CD4-positive, alpha-beta T cell (primary cell): Measurements from ENCODE around the gene E2F2. TPM values are rescaled to one million over a fixed set of nuclear protein-coding genes. Genes with fewer than 3 reads are reported as not detected.

Experiments
- ATAC-seq: fragments of 200-7000 bp; cut with Tn5 transposase; one replicate; pipeline ENCODE4 v1.10.0; 2022; ENCODE audit warnings: mild to moderate bottlenecking; ENCODE audit not compliant: poor library complexity
- CTCF ChIA-PET: fragments of 350-600 bp; sonication (Branson Sonifier 250); formaldehyde crosslinking; loops from one replicate; lab custom pipeline; 2021; ENCODE audit warnings: antibody characterized with exemption, inconsistent platforms; lab: Charles Lee
- POLR2A ChIA-PET: fragments of 350-600 bp; sonication (Branson Sonifier 250); formaldehyde crosslinking; loops from one replicate; lab custom pipeline; 2021; ENCODE audit warnings: antibody characterized with exemption, inconsistent platforms; lab: Charles Lee
- DNase-seq, 14 experiments: peaks; one replicate each; pipeline ENCODE4 v3.0.0-alpha.2; 2013 to 2020; ENCODE audit warnings: mixed read lengths in 2 of 14
- H3K27ac ChIP-seq, 2 donors: one replicate each; pipeline versions ENCODE4 v1.5.1 to v1.7.0; 2013; ENCODE audit warnings: low read length in 2 of 2, low read depth in 1 of 2, mild to moderate bottlenecking in 1 of 2
- H3K27me3 ChIP-seq, 2 experiments: 1 replicate in 1 of 2; 2 replicates in 1 of 2; pipeline versions ENCODE4 v1.6.1 to v1.7.0; 2013; ENCODE audit warnings: low read length in 2 of 2, control low read depth in 1 of 2, mild to moderate bottlenecking in 1 of 2, moderate library complexity in 1 of 2; ENCODE audit not compliant: insufficient read depth in 2 of 2, control insufficient read depth in 1 of 2
- H3K36me3 ChIP-seq: one replicate; pipeline ENCODE4 v1.6.1; 2013; ENCODE audit warnings: low read length, control low read depth; ENCODE audit not compliant: insufficient read depth
- H3K4me1 ChIP-seq: one replicate; pipeline ENCODE4 v1.6.1; 2013; ENCODE audit warnings: low read length, control low read depth; ENCODE audit not compliant: insufficient read depth
- H3K4me3 ChIP-seq: one replicate; pipeline ENCODE4 v1.5.1; 2013; ENCODE audit warnings: mild to moderate bottlenecking, low read length, moderate library complexity
- H3K9me3 ChIP-seq, 2 experiments: 1 replicate in 1 of 2; 2 replicates in 1 of 2; pipeline versions ENCODE4 v1.6.1 to v1.7.0; 2013; ENCODE audit warnings: low read length in 2 of 2, mild to moderate bottlenecking in 2 of 2, control low read depth in 1 of 2, moderate library complexity in 1 of 2; ENCODE audit not compliant: control insufficient read depth in 1 of 2, insufficient read depth in 1 of 2
- H3K27ac Mint-ChIP-seq: one replicate; pipeline ENCODE4 v1.8.0; 2020; ENCODE audit warnings: mixed read lengths
- H3K27me3 Mint-ChIP-seq: one replicate; pipeline ENCODE4 v1.8.0; 2021; ENCODE audit warnings: mixed read lengths
- H3K36me3 Mint-ChIP-seq: one replicate; pipeline ENCODE4 v1.8.0; 2021; ENCODE audit warnings: low read depth, mixed read lengths
- H3K4me1 Mint-ChIP-seq: one replicate; pipeline ENCODE4 v1.8.0; 2021; ENCODE audit warnings: low read depth, mixed read lengths
- H3K4me3 Mint-ChIP-seq: one replicate; pipeline ENCODE4 v1.8.0; 2020; ENCODE audit warnings: mild to moderate bottlenecking, mixed read lengths
- H3K9me3 Mint-ChIP-seq: one replicate; pipeline ENCODE4 v1.8.0; 2020; ENCODE audit warnings: mixed read lengths
- intact Hi-C, 2 experiments: fragments of 100-400 bp; cut with DNase I in 1 of 2; cut with micrococcal nuclease in 1 of 2; formaldehyde crosslinking; loops; one replicate each; pipeline versions ENCODE4 v1.15.1 to v1.9.0; 2023 to 2025; cut with DNase I, micrococcal nuclease
- total RNA-seq, 174 experiments: library from RNA in 2 of 174; stranded (reverse) in 2 of 174; gene quantifications; one replicate each; pipeline ENCODE4 v1.2.3 and lab custom pipeline; 2021 to 2026
- TF ChIP-seq, protein P1 (sequence below): fragments of 200-600 bp; IDR thresholded peaks from one replicate; pipeline ENCODE4 v1.8.0; 2022; ENCODE audit warnings: antibody characterized with exemption, mild to moderate bottlenecking

Gene E2F2
- total RNA-seq, 2 experiments from 2014 or later, result 0.50 to 0.69 TPM

DNA sequence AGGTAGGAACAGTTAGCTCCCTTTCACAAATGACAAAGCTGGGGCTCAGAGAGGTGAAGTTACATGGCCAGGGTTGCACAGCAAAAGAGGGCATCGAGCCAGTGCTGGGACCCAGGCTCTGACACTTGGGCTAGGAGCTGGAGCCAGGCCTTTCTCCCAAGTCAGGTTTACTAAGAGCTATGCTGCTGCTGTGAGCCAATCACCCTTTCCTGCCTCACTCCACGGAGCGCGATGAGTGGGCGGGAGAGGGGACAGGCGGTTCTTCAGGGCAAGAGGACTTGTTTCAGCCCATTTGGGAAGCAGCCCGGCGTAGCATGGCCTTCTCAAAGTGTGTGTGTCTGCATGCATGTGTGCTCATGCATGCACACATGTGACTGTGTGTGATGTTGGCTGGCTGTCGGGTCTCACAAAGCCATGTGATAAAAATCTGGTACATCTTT, 17.7 kb upstream of the E2F2 start:
- CTCF ChIA-PET, result interaction anchor here (0.9 to 3.7 kb wide), 3 partner anchors 52 to 89 kb away, joined by 4 to 22 read pairs (median 18); no protein-coding TSS in a partner anchor
- POLR2A ChIA-PET, result interaction anchor here (0.9 to 3.1 kb wide), 6 partner anchors 10 to 204 kb away, joined by 4 to 14 read pairs (median 7); partner anchors contain the start of genes HNRNPR and ID3
- no peaks in the 10 kb centered on the region for H3K36me3 Mint-ChIP-seq
- H3K9me3 Mint-ChIP-seq, result no peaks in the 10 kb centered on the region
- Histone ChIP-seq H3K4me3 (no peak overlapping the region), H3K27ac (no peak overlapping the region), H3K9me3 (no peaks in the 10 kb centered on the region), H3K4me1 (peaks cover 35% of the 10 kb centered on the region), H3K36me3 (no peaks in the 10 kb centered on the region), H3K27me3 (no peaks in the 10 kb centered on the region)
- H3K4me3 Mint-ChIP-seq, result no peak overlapping the region
- no peaks in the 10 kb centered on the region for H3K27me3 Mint-ChIP-seq
- H3K4me1 Mint-ChIP-seq, result peaks cover 41% of the 10 kb centered on the region
- no peak overlapping the region for H3K27ac Mint-ChIP-seq
- TF ChIP-seq, protein P1, sequence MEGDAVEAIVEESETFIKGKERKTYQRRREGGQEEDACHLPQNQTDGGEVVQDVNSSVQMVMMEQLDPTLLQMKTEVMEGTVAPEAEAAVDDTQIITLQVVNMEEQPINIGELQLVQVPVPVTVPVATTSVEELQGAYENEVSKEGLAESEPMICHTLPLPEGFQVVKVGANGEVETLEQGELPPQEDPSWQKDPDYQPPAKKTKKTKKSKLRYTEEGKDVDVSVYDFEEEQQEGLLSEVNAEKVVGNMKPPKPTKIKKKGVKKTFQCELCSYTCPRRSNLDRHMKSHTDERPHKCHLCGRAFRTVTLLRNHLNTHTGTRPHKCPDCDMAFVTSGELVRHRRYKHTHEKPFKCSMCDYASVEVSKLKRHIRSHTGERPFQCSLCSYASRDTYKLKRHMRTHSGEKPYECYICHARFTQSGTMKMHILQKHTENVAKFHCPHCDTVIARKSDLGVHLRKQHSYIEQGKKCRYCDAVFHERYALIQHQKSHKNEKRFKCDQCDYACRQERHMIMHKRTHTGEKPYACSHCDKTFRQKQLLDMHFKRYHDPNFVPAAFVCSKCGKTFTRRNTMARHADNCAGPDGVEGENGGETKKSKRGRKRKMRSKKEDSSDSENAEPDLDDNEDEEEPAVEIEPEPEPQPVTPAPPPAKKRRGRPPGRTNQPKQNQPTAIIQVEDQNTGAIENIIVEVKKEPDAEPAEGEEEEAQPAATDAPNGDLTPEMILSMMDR, result no peak
- intact Hi-C loops, result loop anchor here in 1 of 2 experiments (5.0 kb wide), 1 partner anchor 204 kb away; no protein-coding TSS in a partner anchor
- ATAC-seq (no peak), DNase-seq (no peak)

DNA sequence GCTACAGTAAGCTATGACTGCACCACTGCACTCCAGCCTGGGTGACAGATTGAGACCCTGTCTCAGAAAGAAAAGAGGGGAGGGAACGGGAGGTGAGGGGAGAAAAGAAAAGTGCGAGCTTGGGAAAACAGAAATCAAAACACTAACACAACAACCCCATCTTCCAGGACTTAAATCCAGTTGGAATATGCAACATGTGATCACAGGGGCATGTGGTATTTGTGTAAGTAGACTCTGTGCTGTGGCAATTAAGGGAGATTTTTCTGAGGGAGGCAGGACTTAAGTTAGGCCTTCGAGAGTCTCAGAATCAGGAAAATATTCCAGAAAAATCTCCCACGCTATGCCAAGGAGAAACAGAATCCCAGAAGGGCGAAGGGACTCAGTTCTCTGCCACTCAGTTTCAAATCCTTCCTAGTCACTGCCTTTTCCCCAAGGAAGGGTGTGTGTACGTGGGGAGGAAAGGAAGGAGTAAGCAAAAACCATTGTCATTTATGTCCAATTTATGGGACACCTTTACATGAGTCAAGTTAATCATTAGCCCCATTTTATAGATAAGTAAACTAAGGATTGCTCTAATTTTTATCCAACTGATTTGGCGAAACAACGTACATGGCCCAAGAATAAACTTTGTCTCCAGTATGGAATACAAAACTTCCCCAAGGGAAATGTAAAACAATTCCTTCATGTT, 16.0 kb upstream of the E2F2 start:
- Histone ChIP-seq H3K9me3 (no peaks in the 10 kb centered on the region), H3K27ac (no peak overlapping the region), H3K4me1 (peaks cover 25% of the 10 kb centered on the region), H3K36me3 (no peaks in the 10 kb centered on the region), H3K4me3 (no peak overlapping the region), H3K27me3 (no peaks in the 10 kb centered on the region)
- no peak overlapping the region for H3K27ac Mint-ChIP-seq
- H3K4me3 Mint-ChIP-seq, result no peak overlapping the region
- intact Hi-C loops, result loop anchor here in 1 of 2 experiments (5.0 kb wide), 1 partner anchor 205 kb away; no protein-coding TSS in a partner anchor
- DNase-seq, result no peak
- CTCF ChIA-PET, result interaction anchor here (1.4 to 3.6 kb wide), 3 partner anchors 50 to 90 kb away, joined by 4 to 76 read pairs (median 38); no protein-coding TSS in a partner anchor
- H3K36me3 Mint-ChIP-seq, result no peaks in the 10 kb centered on the region
- H3K27me3 Mint-ChIP-seq, result no peaks in the 10 kb centered on the region
- ATAC-seq, result no peak
- peaks cover 32% of the 10 kb centered on the region for H3K4me1 Mint-ChIP-seq
- TF ChIP-seq, protein P1, result no peak
- H3K9me3 Mint-ChIP-seq, result no peaks in the 10 kb centered on the region
- POLR2A ChIA-PET, result interaction anchor here (1.2 to 2.9 kb wide), 3 partner anchors 8 to 90 kb away, joined by 3 to 19 read pairs (median 8); no protein-coding TSS in a partner anchor

DNA sequence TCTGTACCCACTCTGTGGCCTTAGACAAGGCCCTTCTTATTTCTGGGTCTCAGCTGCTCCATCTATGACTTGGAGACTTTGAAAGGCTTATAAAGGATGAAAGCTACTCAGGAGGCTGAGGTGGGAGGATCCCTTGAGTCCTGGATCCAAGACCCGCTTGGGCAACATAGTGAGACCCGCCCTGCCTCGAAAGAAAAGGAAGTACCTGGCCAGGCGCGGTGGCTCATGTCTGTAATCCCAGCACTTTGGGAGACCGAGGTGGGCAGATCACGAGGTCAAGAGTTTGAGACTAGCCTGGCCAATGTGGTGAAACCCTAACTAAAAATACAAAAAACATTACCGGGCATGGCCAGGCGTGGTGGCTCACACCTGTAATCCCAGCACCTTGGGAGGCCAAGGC, 14.8 kb upstream of the E2F2 start:
- Mint-ChIP-seq H3K27ac (no peak overlapping the region), H3K27me3 (no peaks in the 10 kb centered on the region), H3K36me3 (no peaks in the 10 kb centered on the region), H3K4me1 (peaks cover 26% of the 10 kb centered on the region), H3K4me3 (no peak overlapping the region), H3K9me3 (no peaks in the 10 kb centered on the region)
- DNase-seq (no peak), ATAC-seq (no peak)
- H3K9me3 ChIP-seq, result no peaks in the 10 kb centered on the region
- H3K4me3 ChIP-seq, result no peak overlapping the region
- H3K27me3 ChIP-seq, result no peaks in the 10 kb centered on the region
- TF ChIP-seq, protein P1, result no peak
- H3K27ac ChIP-seq, result no peak overlapping the region
- ChIA-PET CTCF (interaction anchor here (1.4 to 3.6 kb wide), 4 partner anchors 16 to 92 kb away, joined by 3 to 76 read pairs (median 21); no protein-coding TSS in a partner anchor), POLR2A (interaction anchor here (0.7 to 2.9 kb wide), 8 partner anchors 8 to 93 kb away, joined by 3 to 53 read pairs (median 7); no protein-coding TSS in a partner anchor)
- H3K36me3 ChIP-seq, result no peaks in the 10 kb centered on the region
- H3K4me1 ChIP-seq, result peaks cover 22% of the 10 kb centered on the region
- intact Hi-C loops, result loop anchor here in 1 of 2 experiments (5.0 kb wide), 1 partner anchor 206 kb away; no protein-coding TSS in a partner anchor
